SK-N-SH treated with all-trans-retinoic acid at 6 μM for 48 hours (cell line): ENCODE data around the gene TUBGCP3.

Experiments
- ATAC-seq: fragments of 200-7000 bp; cut with Tn5 transposase; 3 replicates; pipeline ENCODE4 v1.9.1; 2020; ENCODE audit warnings: mild to moderate bottlenecking, moderate library complexity
- ARNTL ChIP-seq: fragments of 450-650 bp; formaldehyde crosslinking; IDR thresholded peaks from 2 replicates; pipeline ENCODE4 v1.5.0; 2020; ENCODE audit warnings: low read depth, mild to moderate bottlenecking, moderate library complexity, borderline replicate concordance
- BACH2 ChIP-seq: fragments of 250-450 bp; sonication (Bioruptor Pico); IDR thresholded peaks from 2 replicates; pipeline ENCODE4 v1.9.0; 2021; ENCODE audit warnings: mild to moderate bottlenecking, borderline replicate concordance
- CREB5 ChIP-seq: fragments of 250-450 bp; sonication (Bioruptor Pico); IDR thresholded peaks from 2 replicates; pipeline ENCODE4 v1.5.1; 2020; ENCODE audit warnings: low read depth, mild to moderate bottlenecking, moderate library complexity
- CSDC2 ChIP-seq: fragments of 250-450 bp; sonication (Bioruptor Pico); IDR thresholded peaks from 2 replicates; pipeline ENCODE4 v1.5.0; 2020; ENCODE audit warnings: mild to moderate bottlenecking, moderate library complexity
- ESRRG ChIP-seq: fragments of 250-450 bp; sonication (Bioruptor Pico); IDR thresholded peaks from 2 replicates; pipeline ENCODE4 v1.6.1; 2021; ENCODE audit warnings: mild to moderate bottlenecking
- GLIS3 ChIP-seq: fragments of 250-450 bp; sonication (Bioruptor Pico); IDR thresholded peaks from 2 replicates; pipeline ENCODE4 v1.5.0; 2020; ENCODE audit warnings: mild to moderate bottlenecking, moderate library complexity
- ISL1 ChIP-seq: fragments of 250-450 bp; sonication (Bioruptor Pico); IDR thresholded peaks from 2 replicates; pipeline ENCODE4 v2.1.2; 2022; ENCODE audit warnings: mild to moderate bottlenecking, moderate library complexity
- OSR1 ChIP-seq: fragments of 250-450 bp; sonication (Bioruptor Pico); IDR thresholded peaks from 2 replicates; pipeline ENCODE4 v1.8.0; 2022; ENCODE audit warnings: moderate library complexity, mild to moderate bottlenecking, inconsistent platforms
- PATZ1 ChIP-seq: fragments of 250-450 bp; sonication (Bioruptor Pico); IDR thresholded peaks from 2 replicates; pipeline ENCODE4 v1.8.0; 2020; ENCODE audit warnings: mild to moderate bottlenecking, moderate library complexity, borderline replicate concordance
- PPARA ChIP-seq: fragments of 250-450 bp; sonication (Bioruptor Pico); IDR thresholded peaks from 2 replicates; pipeline ENCODE4 v1.5.0; 2020; ENCODE audit warnings: mild to moderate bottlenecking, borderline replicate concordance
- RARB ChIP-seq: fragments of 250-450 bp; sonication (Bioruptor Pico); IDR thresholded peaks from 2 replicates; pipeline ENCODE4 v1.8.0; 2021; ENCODE audit warnings: mild to moderate bottlenecking, moderate library complexity
- TCF4 ChIP-seq: fragments of 250-450 bp; sonication (Bioruptor Pico); IDR thresholded peaks from 2 replicates; pipeline ENCODE4 v1.8.0; 2021; ENCODE audit warnings: mild to moderate bottlenecking, moderate library complexity, borderline replicate concordance
- TOX ChIP-seq: fragments of 250-450 bp; sonication (Bioruptor Pico); IDR thresholded peaks from 2 replicates; pipeline ENCODE4 v1.8.0; 2021; ENCODE audit warnings: mild to moderate bottlenecking, moderate library complexity, borderline replicate concordance
- TSHZ2 ChIP-seq: fragments of 250-450 bp; sonication (Bioruptor Pico); IDR thresholded peaks from 2 replicates; pipeline ENCODE4 v1.5.0; 2020; ENCODE audit warnings: mild to moderate bottlenecking, moderate library complexity
- ZFP30 ChIP-seq: fragments of 450-650 bp; formaldehyde crosslinking; IDR thresholded peaks from 2 replicates; pipeline ENCODE4 v1.5.0; 2022; ENCODE audit warnings: mild to moderate bottlenecking, moderate library complexity

Gene TUBGCP3

GRCh38 chr13:112468069-112468468 lies 119.9 kb downstream of the TUBGCP3 start (continued):
- no peak for TF ChIP-seq TCF4 (CRISPR knock-in tag)

- no peak for TF ChIP-seq CREB5 (CRISPR knock-in tag)
- TF ChIP-seq PATZ1: no peak
- no peak for TF ChIP-seq ESRRG
- TF ChIP-seq, all 23 proteins: peak for 0
- no peak for ATAC-seq
Measured at GRCh38 chr13:112467236-112467635, 120.7 kb downstream of the TUBGCP3 start.

- no peak for TF ChIP-seq CREB5 (CRISPR knock-in tag)
- no peak for TF ChIP-seq PATZ1
- TF ChIP-seq TSHZ2 (CRISPR knock-in tag): no peak
- no peak for TF ChIP-seq ARNTL (CRISPR knock-in tag)
- no peak for ATAC-seq
Measured at GRCh38 chr13:112466132-112467058, 121.6 kb downstream of the TUBGCP3 start.

- TF ChIP-seq GLIS3 (CRISPR knock-in tag) (no peak), CSDC2 (no peak), ZFP30 (no peak), ESRRG (no peak), PATZ1 (no peak), RARB (CRISPR knock-in tag) (no peak), PPARA (CRISPR knock-in tag) (no peak), OSR1 (CRISPR knock-in tag) (no peak), TOX (CRISPR knock-in tag) (no peak), BACH2 (CRISPR knock-in tag) (no peak), ISL1 (no peak)
- ATAC-seq: no peak
Measured at GRCh38 chr13:112465251-112466131, 122.5 kb downstream of the TUBGCP3 start.
